ENCODE measurements around the gene MIA2.

DNA sequence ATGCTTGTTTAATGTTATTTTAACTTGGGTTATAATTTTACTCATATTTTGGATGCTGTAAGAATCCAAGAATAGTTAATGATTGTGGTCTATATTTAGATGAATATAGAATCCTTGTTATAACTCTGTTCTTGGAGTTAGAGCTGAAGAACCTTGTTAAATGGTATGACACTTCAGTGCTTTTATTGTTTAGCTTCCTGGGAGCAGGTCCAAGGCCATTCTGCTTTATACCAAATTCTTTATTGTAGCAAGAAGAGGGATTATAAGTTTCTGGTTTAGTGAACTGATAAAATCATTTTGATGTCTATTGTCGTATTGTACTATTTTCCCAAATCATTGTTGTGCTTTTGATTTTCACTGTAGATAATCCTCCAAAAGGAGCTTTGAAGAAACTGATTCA is 69.4 kb downstream of the MIA2 start:
- TF ChIP-seq, protein P1, sequence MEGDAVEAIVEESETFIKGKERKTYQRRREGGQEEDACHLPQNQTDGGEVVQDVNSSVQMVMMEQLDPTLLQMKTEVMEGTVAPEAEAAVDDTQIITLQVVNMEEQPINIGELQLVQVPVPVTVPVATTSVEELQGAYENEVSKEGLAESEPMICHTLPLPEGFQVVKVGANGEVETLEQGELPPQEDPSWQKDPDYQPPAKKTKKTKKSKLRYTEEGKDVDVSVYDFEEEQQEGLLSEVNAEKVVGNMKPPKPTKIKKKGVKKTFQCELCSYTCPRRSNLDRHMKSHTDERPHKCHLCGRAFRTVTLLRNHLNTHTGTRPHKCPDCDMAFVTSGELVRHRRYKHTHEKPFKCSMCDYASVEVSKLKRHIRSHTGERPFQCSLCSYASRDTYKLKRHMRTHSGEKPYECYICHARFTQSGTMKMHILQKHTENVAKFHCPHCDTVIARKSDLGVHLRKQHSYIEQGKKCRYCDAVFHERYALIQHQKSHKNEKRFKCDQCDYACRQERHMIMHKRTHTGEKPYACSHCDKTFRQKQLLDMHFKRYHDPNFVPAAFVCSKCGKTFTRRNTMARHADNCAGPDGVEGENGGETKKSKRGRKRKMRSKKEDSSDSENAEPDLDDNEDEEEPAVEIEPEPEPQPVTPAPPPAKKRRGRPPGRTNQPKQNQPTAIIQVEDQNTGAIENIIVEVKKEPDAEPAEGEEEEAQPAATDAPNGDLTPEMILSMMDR (IDR thresholded peaks at IDR 0.05; ENCODE audit: poor library complexity): no peak
- TF ChIP-seq EZH2 (IDR thresholded peaks at IDR 0.05; ENCODE audit: borderline replicate concordance) (no peak), EZH2phosphoT487 (IDR thresholded peaks at IDR 0.05; ENCODE audit: low read depth, severe bottlenecking, unreplicated experiment) (no peak)

Data from hepatocyte (in vitro differentiated cells).